A549 (cell line): ENCODE results near the gene RGL4. TPM values are rescaled to one million over a fixed set of nuclear protein-coding genes. Genes with fewer than 3 reads are reported as not detected.
"Not testable (repeated sequence)": the region's sequence is repeated elsewhere in the genome, so short reads cannot be mapped to it uniquely, and the experiment has no call there.

Experiments used
- ATAC-seq, 2 experiments: fragments of 200-7000 bp in 1 of 2; fragments of >200 bp in 1 of 2; cut with Nextera tagmentation in 1 of 2; cut with Tn5 transposase in 1 of 2; 3 replicates each; pipeline versions ENCODE4 v1.8.0 to v1.9.1; 2018 to 2020; ENCODE audit warnings: mild to moderate bottlenecking in 1 of 2, moderate library complexity in 1 of 2
- CTCF ChIA-PET: fragments of 300-600 bp; sonication (Branson Sonifier 250); formaldehyde crosslinking; extraction: SDS; loops from one replicate; lab custom pipeline; 2021; ENCODE audit warnings: antibody characterized with exemption, inconsistent platforms; lab: Yijun Ruan, JAX
- POLR2A ChIA-PET: fragments of 350-600 bp; formaldehyde crosslinking; extraction: SDS; loops from one replicate; lab custom pipeline; 2021; ENCODE audit warnings: antibody characterized with exemption, inconsistent platforms; lab: Yijun Ruan, JAX
- DNase-seq, 2 experiments: peaks; one replicate each; pipeline versions ENCODE4 v3.0.0 to v3.0.0-alpha.2; 2011 to 2016; ENCODE audit warnings: low read depth in 1 of 2, low spot score in 1 of 2
- FAIRE-seq: peaks from 2 replicates; lab custom pipeline; 2011; peaks lifted over from hg19 to GRCh38; lab: Jason Lieb, UNC
- H3K27ac ChIP-seq, 2 experiments: fragments of >200 bp; sonication (Bioruptor Twin); formaldehyde crosslinking; 3 replicates each; pipeline ENCODE4 v1.5.1; 2016 to 2017
- H3K4me1 ChIP-seq: fragments of >200 bp; sonication (Bioruptor Twin); formaldehyde crosslinking; 3 replicates; pipeline ENCODE4 v1.6.1; 2016
- H3K4me2 ChIP-seq: fragments of >200 bp; sonication (Bioruptor Twin); formaldehyde crosslinking; 3 replicates; pipeline ENCODE4 v1.6.1; 2016
- H3K4me3 ChIP-seq: fragments of >200 bp; sonication (Bioruptor Twin); formaldehyde crosslinking; 3 replicates; pipeline ENCODE4 v1.5.1; 2016
- H3K9me3 ChIP-seq: fragments of >200 bp; sonication (Bioruptor Twin); formaldehyde crosslinking; 3 replicates; pipeline ENCODE4 v1.6.1; 2016
- CHD4 ChIP-seq: fragments of 200-600 bp; sonication (generic); IDR thresholded peaks from 2 replicates; pipeline ENCODE4 v1.6.1; 2016; ENCODE audit warnings: antibody characterized with exemption, mild to moderate bottlenecking, borderline replicate concordance
- CTCF ChIP-seq: fragments of >200 bp; sonication (Bioruptor Twin); formaldehyde crosslinking; IDR thresholded peaks from 3 replicates; pipeline ENCODE4 v1.5.1; 2016
- EHF ChIP-seq: fragments of 250-450 bp; sonication (Bioruptor Pico); IDR thresholded peaks from 2 replicates; pipeline ENCODE4 v1.5.0; 2020; ENCODE audit warnings: mild to moderate bottlenecking
- EHMT2 ChIP-seq: fragments of 200-600 bp; sonication (generic); IDR thresholded peaks from 2 replicates; pipeline ENCODE4 v1.6.1; 2016; ENCODE audit warnings: antibody characterized with exemption, low read depth, mild to moderate bottlenecking, moderate library complexity
- EP300 ChIP-seq, 2 experiments: fragments of >200 bp; sonication (Bioruptor Twin); formaldehyde crosslinking; IDR thresholded peaks; 2 replicates in 1 of 2; 3 replicates in 1 of 2; pipeline ENCODE4 v1.6.1; 2016 to 2017
- ESRRA ChIP-seq: fragments of 150-350 bp; IDR thresholded peaks from 2 replicates; pipeline ENCODE4 v1.6.1; 2014; ENCODE audit warnings: mild to moderate bottlenecking, low read length, borderline replicate concordance
- FOSB ChIP-seq: fragments of 250-450 bp; sonication (Bioruptor Pico); IDR thresholded peaks from 2 replicates; pipeline ENCODE4 v1.5.0; 2020; ENCODE audit warnings: mild to moderate bottlenecking, moderate library complexity
- FOSL2 ChIP-seq, 2 experiments: fragments of 450-650 bp in 1 of 2; fragments of >200 bp in 1 of 2; sonication (Bioruptor Twin) in 1 of 2; formaldehyde crosslinking; IDR thresholded peaks; 2 replicates each; pipeline versions ENCODE4 v1.5.0 to v1.6.1; 2016 to 2020; ENCODE audit warnings: mild to moderate bottlenecking in 1 of 2, moderate library complexity in 1 of 2
- GATA3 ChIP-seq: IDR thresholded peaks from 2 replicates; pipeline ENCODE4 v1.6.1; 2012; ENCODE audit warnings: borderline replicate concordance
- MAZ ChIP-seq: fragments of 150-350 bp; IDR thresholded peaks from 2 replicates; pipeline ENCODE4 v1.6.1; 2014; ENCODE audit warnings: antibody characterized with exemption, low read depth, low read length, borderline replicate concordance
- NPAS2 ChIP-seq: fragments of 250-450 bp; sonication (Bioruptor Pico); IDR thresholded peaks from 2 replicates; pipeline ENCODE4 v1.8.0; 2022; ENCODE audit warnings: mild to moderate bottlenecking, moderate library complexity, borderline replicate concordance
- PBX3 ChIP-seq: IDR thresholded peaks from 2 replicates; pipeline ENCODE4 v1.6.1; 2012
- POLR2A ChIP-seq: IDR thresholded peaks from 2 replicates; pipeline ENCODE4 v1.6.1; 2012; ENCODE audit warnings: mild to moderate bottlenecking, low read length
- RAD21 ChIP-seq, 2 experiments: fragments of >200 bp in 1 of 2; sonication (Bioruptor Twin) in 1 of 2; formaldehyde crosslinking in 1 of 2; IDR thresholded peaks in 1 of 2; conservative IDR thresholded peaks in 1 of 2; 2 replicates in 1 of 2; 3 replicates in 1 of 2; pipeline ENCODE4 v1.6.1; 2012 to 2018; ENCODE audit warnings: inconsistent platforms in 1 of 2
- REST ChIP-seq: fragments of 200-600 bp; sonication (generic); IDR thresholded peaks from 2 replicates; pipeline ENCODE4 v1.6.1; 2016; ENCODE audit warnings: antibody characterized with exemption, mild to moderate bottlenecking, moderate library complexity
- SMC3 ChIP-seq: fragments of >200 bp; sonication (Bioruptor Twin); formaldehyde crosslinking; IDR thresholded peaks from 3 replicates; pipeline ENCODE4 v1.6.1; 2018; ENCODE audit warnings: inconsistent platforms
- WGBS: methylation state at CpG from one replicate; pipeline ENCODE4 v1.1.6; 2017; ENCODE audit errors: missing lambda C conversion rate; 5-methylcytosine and 5-hydroxymethylcytosine counted together
- polyA plus RNA-seq, 4 experiments: library from polyadenylated mRNA; depleted of rRNA in 3 of 4; stranded (reverse); fragments of >200 nt; fragmentation: RNase III in 1 of 4; extraction: RNeasy Plus Mini Kit Qiagen cat#74134 plus additional on column Dnase treatment in 1 of 4; gene quantifications; 2 replicates in 3 of 4; 3 replicates in 1 of 4; pipeline ENCODE4 v1.2.3, GENCODE V29; 2011 to 2017
- TF ChIP-seq, protein P1 (sequence below): fragments of 250-450 bp; sonication (Bioruptor Pico); IDR thresholded peaks from 2 replicates; pipeline ENCODE4 v1.5.0; 2021; ENCODE audit warnings: mild to moderate bottlenecking, moderate library complexity, borderline replicate concordance

The RGL4 gene
- polyA plus RNA-seq, 2 of the 4 experiments (the other 2 are of a cell fraction) = not detected

DNA sequence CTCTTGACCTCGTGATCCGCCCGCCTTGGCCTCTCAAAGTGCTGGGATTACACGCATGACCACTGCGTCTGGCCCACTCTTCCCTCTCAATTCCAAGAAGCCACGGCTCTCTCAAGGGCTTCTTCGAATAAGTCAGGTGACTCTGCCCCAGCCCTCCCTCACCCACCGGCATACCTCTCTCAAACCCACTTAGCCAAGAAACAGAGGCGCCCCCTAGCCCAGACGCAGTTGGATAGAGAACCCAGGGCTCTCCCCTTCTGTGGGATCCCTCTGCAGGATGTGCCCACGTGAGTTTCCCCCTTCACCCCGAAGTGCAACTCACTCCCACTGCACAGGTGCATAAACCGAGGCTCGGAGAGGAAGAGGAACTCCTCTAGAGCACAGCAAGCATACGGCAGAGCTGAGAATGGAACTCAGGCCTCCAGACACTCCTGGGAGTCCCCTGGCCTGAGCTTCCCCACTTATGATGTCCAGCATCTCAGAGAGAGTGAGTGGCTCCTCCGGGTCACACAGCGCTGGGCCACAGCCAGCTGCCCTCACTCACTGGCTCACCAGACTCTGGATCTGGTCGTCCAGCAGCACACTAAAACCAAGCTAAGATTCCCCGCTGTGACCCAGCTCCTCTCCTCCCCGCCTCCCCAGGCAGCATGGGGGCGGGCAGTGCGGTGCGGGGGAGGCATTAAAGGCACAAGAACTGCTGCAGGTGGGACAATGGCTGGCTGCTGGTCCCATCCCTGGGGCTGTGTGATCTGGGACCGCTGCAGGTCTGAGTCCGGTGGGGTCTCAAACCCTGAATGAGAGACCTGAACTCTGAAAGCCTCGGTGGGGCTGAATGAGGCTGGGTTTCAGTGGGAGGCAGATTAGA lies 16.8 kb upstream of the RGL4 start:
- TF ChIP-seq SMC3 (no peak), EP300 (IDR thresholded peaks at IDR 0.05) (no peak), CHD4 (no peak), ESRRA (no peak), FOSB (no peak), NPAS2 (CRISPR knock-in tag) (no peak), CTCF (no peak), EHF (no peak)
- TF ChIP-seq, protein P1, sequence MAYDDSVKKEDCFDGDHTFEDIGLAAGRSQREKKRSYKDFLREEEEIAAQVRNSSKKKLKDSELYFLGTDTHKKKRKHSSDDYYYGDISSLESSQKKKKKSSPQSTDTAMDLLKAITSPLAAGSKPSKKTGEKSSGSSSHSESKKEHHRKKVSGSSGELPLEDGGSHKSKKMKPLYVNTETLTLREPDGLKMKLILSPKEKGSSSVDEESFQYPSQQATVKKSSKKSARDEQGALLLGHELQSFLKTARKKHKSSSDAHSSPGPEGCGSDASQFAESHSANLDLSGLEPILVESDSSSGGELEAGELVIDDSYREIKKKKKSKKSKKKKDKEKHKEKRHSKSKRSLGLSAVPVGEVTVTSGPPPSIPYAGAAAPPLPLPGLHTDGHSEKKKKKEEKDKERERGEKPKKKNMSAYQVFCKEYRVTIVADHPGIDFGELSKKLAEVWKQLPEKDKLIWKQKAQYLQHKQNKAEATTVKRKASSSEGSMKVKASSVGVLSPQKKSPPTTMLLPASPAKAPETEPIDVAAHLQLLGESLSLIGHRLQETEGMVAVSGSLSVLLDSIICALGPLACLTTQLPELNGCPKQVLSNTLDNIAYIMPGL = no peak
- Histone ChIP-seq H3K4me3 (no peak overlapping the region), H3K4me2 (no peak overlapping the region), H3K4me1 (peaks cover 6% of the 10 kb centered on the region; the same call in 2 of the 3 replicates), H3K27ac (no peak overlapping the region), H3K9me3 (no peaks in the 10 kb centered on the region)
- WGBS = 83% methylated on average over 14 of the region's 26 CpGs
- DNase-seq = no peak
- ChIA-PET POLR2A (no interaction called here), CTCF (interaction anchor here (1.1 kb wide), 1 partner anchor 11 kb away, joined by 3 read pairs; no protein-coding TSS in a partner anchor)
- FAIRE-seq = no peak
- ATAC-seq = no peak

GRCh38 chr22:23674886-23675501 lies 15.8 kb upstream of the RGL4 start:
- ATAC-seq, POLR2A ChIA-PET: not testable (repeated sequence)

GRCh38 chr22:23675502-23676415 lies 15.1 kb upstream of the RGL4 start:
- H3K4me3 ChIP-seq = no peak overlapping the region
- peaks cover 6% of the 10 kb centered on the region; the same call in 2 of the 3 replicates for H3K4me1 ChIP-seq
- no peak for ATAC-seq
- POLR2A ChIA-PET = no interaction called here
- 71% methylated on average over 4 of the region's 17 CpGs for WGBS
- CTCF ChIA-PET = no interaction called here
- DNase-seq = no peak
- no peak for FAIRE-seq
- H3K9me3 ChIP-seq = no peaks in the 10 kb centered on the region
- no peak overlapping the region for H3K4me2 ChIP-seq
- H3K27ac ChIP-seq = no peak overlapping the region
- TF ChIP-seq POLR2A (no peak), MAZ (no peak), RAD21 (conservative IDR thresholded peaks at IDR 0.05 in 1 of 2, IDR thresholded peaks at IDR 0.05 in 1 of 2) (no peak), GATA3 (no peak), REST (no peak), EHMT2 (no peak), PBX3 (no peak), FOSL2 (IDR thresholded peaks at IDR 0.05) (no peak), FOSL2 (CRISPR knock-in tag; IDR thresholded peaks at IDR 0.05) (no peak), EHF (no peak), ESRRA (no peak)
- TF ChIP-seq, protein P1 = no peak

More at GRCh38 chr22:23674886-23675501, 15.8 kb upstream of the RGL4 start:
- DNase-seq, FAIRE-seq, H3K4me1 ChIP-seq, CTCF ChIA-PET, H3K27ac ChIP-seq, H3K4me3 ChIP-seq, H3K9me3 ChIP-seq, H3K4me2 ChIP-seq: not testable (repeated sequence)
- WGBS = 93% methylated on average over 5 of the region's 6 CpGs
